ENCODE measurements around the gene VRK1.

Gene VRK1

GRCh38 chr14:96888593-96888992, 91.4 kb downstream of the VRK1 start:
- DNase-seq = no peak

GRCh38 chr14:96889091-96889490, 91.9 kb downstream of the VRK1 start:
- DNase-seq = no peak

DNA sequence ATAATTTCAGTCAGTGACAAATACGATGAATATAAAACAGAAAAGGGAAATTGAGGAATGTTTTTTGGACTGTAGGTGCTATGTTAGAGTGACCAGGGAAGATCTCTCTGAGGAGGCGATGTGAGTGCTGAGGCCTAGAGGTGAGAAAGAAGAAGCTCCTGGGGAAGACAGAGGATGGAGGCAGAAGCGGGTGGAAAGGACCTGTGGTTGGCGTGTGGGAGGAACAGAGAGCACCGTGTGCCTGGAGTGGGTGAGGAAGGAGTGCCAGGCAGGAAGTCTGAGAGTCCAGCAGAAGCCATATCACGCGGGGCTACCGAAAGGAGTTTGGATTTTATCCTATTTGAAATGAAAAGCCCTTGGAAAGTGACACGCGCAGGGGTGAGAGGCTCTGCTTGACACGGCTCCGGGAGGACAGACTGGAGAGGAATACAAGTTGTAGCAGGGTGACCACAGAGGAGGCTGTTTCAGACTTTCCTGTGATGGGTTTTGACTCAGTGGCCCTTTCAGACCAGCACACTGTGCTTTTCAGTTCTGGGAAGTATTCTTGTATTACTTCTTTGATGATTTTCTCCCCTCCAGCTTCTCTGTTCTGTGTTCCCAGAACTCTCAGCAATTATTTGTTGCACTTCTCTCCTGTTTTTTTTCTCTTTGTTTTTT, 96.9 kb downstream of the VRK1 start:
- DNase-seq = no peak

GRCh38 chr14:96894966-96895365, 97.8 kb downstream of the VRK1 start:
- no peak for DNase-seq

DNA sequence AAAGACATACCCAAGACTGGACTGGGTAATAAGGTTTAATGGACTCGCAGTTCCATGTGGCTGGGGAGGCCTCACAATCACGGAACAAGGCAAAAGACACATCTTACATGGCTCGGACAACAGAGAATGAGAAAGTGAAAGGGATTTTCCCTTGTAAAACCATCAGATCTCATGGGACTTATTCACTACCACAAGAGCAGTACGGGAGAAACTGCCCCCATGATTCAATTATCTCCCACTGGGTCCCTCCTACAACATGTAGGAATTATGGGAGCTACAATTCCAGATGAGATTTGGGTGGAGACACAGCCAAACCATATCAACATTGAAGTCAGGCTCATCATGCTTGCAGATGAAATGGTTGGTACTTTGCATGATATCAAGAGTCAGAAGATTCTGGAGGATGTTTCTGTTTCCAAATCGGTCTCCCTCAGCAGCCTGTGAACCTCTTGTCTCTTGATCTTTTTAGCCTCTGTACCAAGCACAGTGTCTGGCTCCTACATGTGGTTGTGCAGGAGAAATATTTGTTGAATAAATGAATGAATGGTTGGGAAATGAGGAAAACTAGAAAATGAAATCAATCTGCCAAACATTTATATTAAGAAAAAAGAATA, 98.6 kb downstream of the VRK1 start:
- no peak for DNase-seq

GRCh38 chr14:96897184-96897583, 100.0 kb downstream of the VRK1 start:
- DNase-seq = no peak

GRCh38 chr14:96901227-96901626, 104.0 kb downstream of the VRK1 start:
- DNase-seq = no peak

GRCh38 chr14:96902004-96902403, 104.8 kb downstream of the VRK1 start:
- no peak for DNase-seq

DNA sequence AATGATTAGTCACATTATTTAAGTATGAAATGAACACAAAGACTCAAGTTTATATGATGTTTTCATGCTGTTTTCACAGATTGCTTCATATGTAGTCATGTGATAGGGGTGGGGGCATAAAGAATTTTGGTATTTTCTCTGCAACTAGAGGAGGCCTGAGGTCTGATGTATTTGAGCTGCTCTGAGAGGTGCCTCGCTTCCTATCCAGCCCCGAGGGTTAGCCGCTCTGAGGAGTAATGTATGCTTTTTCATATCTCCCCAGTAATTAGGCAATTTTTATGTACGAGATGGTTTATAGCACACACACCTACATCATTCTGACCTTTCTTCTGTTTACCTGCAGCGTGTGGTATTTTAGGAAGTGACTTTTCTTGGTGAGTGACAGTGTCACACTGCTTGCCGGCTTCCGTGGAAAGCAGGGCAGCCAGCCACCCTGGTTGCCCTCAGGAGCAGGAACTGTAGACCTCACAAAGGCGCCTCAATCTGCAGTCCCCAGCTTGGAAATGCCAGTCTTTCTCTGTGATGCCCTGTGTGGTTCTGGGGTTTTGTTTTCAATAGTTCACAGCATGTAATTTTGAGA, 106.4 kb downstream of the VRK1 start:
- no peak for DNase-seq

DNA sequence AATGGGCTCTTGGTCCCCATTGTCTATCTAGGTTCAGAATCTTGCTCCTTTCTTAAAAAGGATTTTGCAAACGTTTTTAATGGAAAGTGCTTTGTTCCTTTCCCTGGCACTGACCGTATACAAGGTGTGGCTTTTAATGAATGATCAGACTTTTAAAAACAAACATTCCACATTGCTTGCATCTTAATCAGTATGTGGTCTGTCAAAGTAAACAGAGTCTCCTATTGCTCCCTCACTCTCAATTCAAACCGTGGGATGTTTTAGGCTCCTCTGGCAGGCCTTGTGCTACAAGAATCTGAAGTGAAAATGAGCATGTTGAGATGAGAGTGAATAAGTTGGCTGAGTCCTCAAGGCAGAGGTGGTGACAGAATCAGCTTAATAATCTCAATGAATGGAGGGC, 107.0 kb downstream of the VRK1 start:
- DNase-seq = no peak

DNA sequence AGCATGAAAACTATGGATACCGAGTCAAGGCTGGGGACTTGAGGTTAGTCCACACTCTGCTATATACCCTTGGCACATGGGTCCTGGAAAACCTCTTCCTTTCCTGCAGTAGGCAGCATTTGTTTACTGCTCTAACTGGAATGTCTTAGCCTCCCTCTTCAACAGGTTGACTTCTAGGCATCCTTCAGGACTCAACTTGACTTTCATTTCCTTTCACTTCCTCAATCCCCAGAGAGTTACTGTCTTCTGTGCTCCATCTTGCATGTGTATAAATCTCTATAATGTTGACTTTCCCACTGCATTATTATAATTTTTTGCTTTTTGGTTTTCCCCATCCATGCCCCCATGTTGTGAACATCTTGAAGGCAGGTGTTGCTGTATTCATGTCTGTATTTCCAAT, 107.9 kb downstream of the VRK1 start:
- no peak for DNase-seq

- DNase-seq = no peak
Measured at GRCh38 chr14:96905825-96906224, 108.6 kb downstream of the VRK1 start.

- DNase-seq = no peak
Measured at GRCh38 chr14:96906434-96906833, 109.3 kb downstream of the VRK1 start.

DNA sequence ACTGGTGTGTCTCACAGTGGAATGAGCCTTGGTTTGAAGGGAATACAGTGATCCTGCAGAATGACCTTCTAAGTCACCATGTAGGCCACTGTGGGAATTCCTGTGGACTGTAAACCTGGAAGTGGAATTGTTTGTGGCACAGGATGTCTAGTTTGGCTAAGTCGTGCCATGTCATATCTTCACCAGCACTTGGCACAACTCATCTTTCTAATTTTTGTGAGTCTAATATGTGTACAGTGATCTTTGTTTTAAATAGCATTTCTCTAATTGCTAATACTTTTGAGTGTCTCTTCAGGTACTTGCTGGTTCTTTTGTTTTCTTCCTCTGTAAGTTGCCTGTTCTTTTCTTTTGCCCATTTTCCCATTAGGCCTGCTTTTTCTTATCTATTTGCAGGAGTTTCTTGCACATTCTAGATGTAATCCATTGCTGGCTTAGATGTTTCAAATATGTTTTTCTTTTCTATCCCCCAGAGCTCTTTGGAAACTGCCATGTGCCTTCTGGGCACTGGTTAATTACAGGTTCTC, 112.7 kb downstream of the VRK1 start:
- DNase-seq = no peak

DNA sequence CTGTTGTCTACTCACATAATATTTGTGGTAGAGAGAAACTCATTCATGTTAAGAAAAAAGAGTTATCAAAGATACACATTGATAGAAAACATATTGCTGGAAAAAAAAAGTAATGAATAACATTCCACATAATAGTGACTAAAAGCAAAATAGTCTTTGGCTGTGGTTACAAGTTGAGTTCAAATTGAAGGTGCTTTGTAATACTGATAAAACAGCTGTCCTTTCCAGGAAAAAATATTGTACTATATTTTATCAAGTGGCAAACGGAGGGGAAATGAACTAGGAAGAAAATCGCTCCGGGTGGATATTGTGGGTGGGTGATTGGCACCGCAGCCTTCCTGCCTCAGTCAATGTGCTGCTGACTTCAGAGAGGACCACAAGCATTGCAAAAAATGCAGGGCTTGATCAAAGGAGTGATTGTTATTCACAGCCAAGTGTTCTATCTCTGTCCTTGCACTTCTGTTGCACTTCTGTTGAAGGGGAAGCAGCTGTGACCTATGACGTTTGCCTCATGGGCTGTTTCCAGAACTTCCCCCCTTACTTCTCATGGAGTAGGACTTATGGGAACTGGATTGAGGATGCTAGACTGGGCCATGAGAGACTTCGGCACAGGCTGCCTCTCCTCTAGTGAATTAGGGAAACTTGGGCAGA, 114.4 kb downstream of the VRK1 start:
- peak; percentile 26 for DNase-seq

GRCh38 chr14:96914571-96915128, 117.5 kb downstream of the VRK1 start:
- DNase-seq = no peak

- DNase-seq = no peak
Measured at GRCh38 chr14:96915478-96915877, 118.3 kb downstream of the VRK1 start.

DNA sequence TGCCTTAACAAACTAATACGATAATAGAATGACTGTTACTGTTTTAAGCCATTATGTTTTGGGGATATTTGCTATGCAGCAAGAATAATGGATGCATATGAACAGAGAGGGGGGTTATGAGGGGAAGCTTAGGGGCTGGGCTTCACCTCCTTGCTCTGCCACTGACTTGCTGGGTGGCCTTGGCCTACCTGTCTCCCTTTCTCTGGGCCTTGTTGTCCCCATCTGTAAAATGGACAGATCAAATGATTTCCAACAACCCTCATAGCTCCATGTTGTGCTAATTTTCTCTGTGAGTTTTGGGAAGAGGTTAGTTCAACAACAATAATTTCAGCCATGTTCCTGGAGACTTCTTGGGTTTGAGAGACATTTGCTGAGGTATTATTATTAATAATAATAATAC, 119.6 kb downstream of the VRK1 start:
- no peak for DNase-seq

DNA sequence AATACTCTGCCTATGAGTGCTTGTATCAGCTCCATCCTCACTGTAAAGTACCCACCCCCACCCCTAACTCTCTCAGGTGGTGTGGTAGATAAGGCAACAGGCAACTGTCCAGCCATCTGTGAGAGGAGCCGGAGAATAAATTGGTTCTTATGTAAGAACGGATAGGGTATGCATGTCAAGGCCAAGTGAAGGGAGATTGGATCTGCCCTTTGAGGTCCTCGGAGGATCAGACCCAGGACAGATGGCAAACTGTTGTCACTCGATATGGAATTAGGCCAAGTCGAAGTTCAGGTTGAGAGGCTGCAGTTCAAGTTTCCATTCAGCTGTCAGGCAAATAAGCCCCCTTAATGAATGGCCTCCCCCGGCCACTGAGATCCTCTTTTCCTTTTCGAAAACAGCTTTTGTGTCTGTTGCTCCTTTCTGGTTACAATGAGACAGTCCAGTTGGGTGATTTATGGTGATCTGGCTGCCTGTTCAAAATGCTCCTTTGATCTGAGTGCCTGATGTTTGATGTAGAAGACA, 120.3 kb downstream of the VRK1 start:
- DNase-seq = no peak

DNA sequence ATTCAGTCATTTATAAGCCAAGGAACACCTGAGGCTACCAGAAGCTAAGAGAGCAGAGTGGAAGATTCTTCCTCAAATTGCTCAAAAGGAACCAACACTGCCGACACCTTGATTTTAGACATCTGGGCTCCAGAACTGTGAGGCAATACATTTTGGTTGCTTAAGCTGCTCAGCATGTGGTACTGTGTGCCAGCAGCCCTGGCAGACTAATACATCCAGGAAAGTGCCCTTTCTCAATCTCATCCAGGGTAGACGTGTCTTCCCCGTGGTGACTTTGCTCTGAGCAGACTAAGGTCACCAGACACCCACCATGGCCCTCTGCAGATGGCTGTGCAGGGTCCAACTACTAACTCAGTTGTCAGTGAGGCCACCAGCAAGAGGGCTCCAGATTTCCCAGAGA, 122.8 kb downstream of the VRK1 start:
- no peak for DNase-seq

- DNase-seq = no peak
Measured at GRCh38 chr14:96920820-96921219, 123.6 kb downstream of the VRK1 start.

- no peak for DNase-seq
Measured at GRCh38 chr14:96922986-96923385, 125.8 kb downstream of the VRK1 start.

DNA sequence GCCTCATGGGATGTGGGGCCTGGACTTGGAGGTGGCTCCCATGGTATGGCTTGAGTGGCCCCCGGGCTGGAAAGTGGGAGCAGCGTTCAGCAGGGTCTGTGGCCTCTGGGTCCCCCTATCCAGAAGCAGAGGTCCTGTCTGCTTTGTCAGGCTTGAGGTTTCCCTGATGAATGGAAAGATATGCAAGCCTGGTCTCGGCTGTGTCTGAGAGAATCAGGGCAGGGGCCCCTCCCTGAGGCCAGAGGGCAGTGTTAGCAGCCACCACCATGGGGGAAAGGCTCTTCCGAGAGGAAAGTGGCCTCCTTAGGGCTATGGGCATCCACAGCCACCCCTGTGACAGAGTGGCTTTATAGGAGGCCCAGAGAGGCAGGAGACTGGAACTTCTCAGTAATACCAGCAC, 128.2 kb downstream of the VRK1 start:
- no peak for DNase-seq
